ENCODE data around the gene LIMK1.

Gene LIMK1

DNA sequence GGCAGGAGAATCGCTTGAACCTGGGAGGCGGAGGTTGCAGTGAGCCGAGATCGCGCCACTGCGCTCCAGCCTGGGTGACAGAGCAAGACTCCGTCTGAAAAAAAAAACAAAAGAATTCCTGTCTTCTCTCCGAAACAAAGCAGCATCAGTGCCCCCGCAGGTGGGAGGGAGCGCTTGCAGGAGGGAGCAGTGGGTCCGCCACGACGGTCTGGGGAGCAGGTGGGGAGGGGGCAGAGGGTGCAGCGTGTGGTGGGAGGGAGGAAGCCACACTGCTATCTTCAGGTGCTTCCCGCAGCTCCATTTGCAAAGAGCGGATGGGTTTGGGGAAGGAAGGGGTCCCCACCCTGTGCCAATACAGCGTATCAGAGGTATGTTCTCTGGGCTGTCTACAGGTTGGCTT lies 31.7 kb downstream of the LIMK1 start:
- Histone ChIP-seq H3K79me2 (ENCODE audit: low read length) (no peaks in the 10 kb centered on the region), H3K4me2 (ENCODE audit: low read depth, low read length) (no peak overlapping the region), H2AFZ (ENCODE audit: low read length) (no peak overlapping the region), H3K36me3 (replicated peaks; ENCODE audit: insufficient read depth, low read length) (no peaks in the 10 kb centered on the region), H3K4me3 (ENCODE audit: low read length) (no peak overlapping the region), H3K9me2 (replicated peaks; ENCODE audit: insufficient read depth, low read length) (no peaks in the 10 kb centered on the region), H3K27ac (ENCODE audit: low read length) (no peak overlapping the region), H3K9me3 (replicated peaks; ENCODE audit: insufficient read depth, low read length) (no peaks in the 10 kb centered on the region), H3K27me3 (replicated peaks; ENCODE audit: insufficient read depth, low read length) (no peaks in the 10 kb centered on the region), H3K4me1 (ENCODE audit: low read length) (no peaks in the 10 kb centered on the region), H3K9ac (ENCODE audit: low read length) (no peak overlapping the region), H4K20me1 (ENCODE audit: insufficient read depth, low read length) (no peaks in the 10 kb centered on the region), H3F3A (ENCODE audit: insufficient read depth, low read length) (no peaks in the 10 kb centered on the region)
- DNase-seq: no peak
- TF ChIP-seq CTCF (IDR thresholded peaks at IDR 0.05; ENCODE audit: low read length): no peak
- TF ChIP-seq EZH2 (optimal IDR thresholded peaks at IDR 0.05; ENCODE audit: low read depth, low read length): no peak
- no peak for TF ChIP-seq EZH2phosphoT487 (IDR thresholded peaks at IDR 0.05; ENCODE audit: low read length)

DNA sequence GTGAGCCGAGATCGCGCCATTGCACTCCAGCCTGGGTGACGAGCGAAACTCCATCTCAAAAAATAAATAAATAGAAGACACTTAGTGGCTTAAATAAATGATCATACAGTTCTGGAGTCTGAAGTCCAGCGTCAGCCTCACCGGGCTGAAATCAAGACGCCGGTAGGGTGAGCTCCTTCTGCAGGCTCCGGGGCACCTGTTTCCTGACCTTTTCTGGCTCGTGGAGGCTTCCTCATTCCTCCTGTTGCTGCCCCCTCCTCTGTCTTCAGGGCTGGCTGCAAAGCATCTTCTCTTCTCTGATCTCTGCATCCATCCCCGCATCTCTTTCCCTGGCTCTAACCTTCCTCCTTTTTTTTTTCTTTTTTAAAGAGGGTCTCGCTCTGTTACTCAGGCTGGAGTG lies 32.8 kb downstream of the LIMK1 start:
- Histone ChIP-seq H3K36me3 (replicated peaks; ENCODE audit: insufficient read depth, low read length) (no peaks in the 10 kb centered on the region), H3K9me3 (replicated peaks; ENCODE audit: insufficient read depth, low read length) (no peaks in the 10 kb centered on the region)

GRCh38 chr7:74119831-74120230 lies 36.2 kb downstream of the LIMK1 start:
- H3K27me3 ChIP-seq (replicated peaks; ENCODE audit: insufficient read depth, low read length): no peaks in the 10 kb centered on the region
- H2AFZ ChIP-seq (ENCODE audit: low read length): no peak overlapping the region
- H4K20me1 ChIP-seq (ENCODE audit: insufficient read depth, low read length): no peaks in the 10 kb centered on the region
- no peaks in the 10 kb centered on the region for H3K36me3 ChIP-seq (replicated peaks; ENCODE audit: insufficient read depth, low read length)
- H3K9me3 ChIP-seq (replicated peaks; ENCODE audit: insufficient read depth, low read length): no peaks in the 10 kb centered on the region
- no peaks in the 10 kb centered on the region for H3K79me2 ChIP-seq (ENCODE audit: low read length)
- H3F3A ChIP-seq (ENCODE audit: insufficient read depth, low read length): no peaks in the 10 kb centered on the region
- TF ChIP-seq EZH2phosphoT487 (IDR thresholded peaks at IDR 0.05; ENCODE audit: low read length) (no peak), EZH2 (optimal IDR thresholded peaks at IDR 0.05; ENCODE audit: low read depth, low read length) (no peak), CTCF (IDR thresholded peaks at IDR 0.05; ENCODE audit: low read length) (no peak)
- no peak overlapping the region for H3K4me3 ChIP-seq (ENCODE audit: low read length)
- DNase-seq: no peak
- no peaks in the 10 kb centered on the region for H3K9me2 ChIP-seq (replicated peaks; ENCODE audit: insufficient read depth, low read length)
- no peak overlapping the region for H3K27ac ChIP-seq (ENCODE audit: low read length)
- H3K4me2 ChIP-seq (ENCODE audit: low read depth, low read length): no peak overlapping the region
- no peaks in the 10 kb centered on the region for H3K4me1 ChIP-seq (ENCODE audit: low read length)
- H3K9ac ChIP-seq (ENCODE audit: low read length): no peak overlapping the region

More for the DNA sequence above, 32.8 kb downstream of the LIMK1 start:
- Histone ChIP-seq H3F3A (ENCODE audit: insufficient read depth, low read length) (no peaks in the 10 kb centered on the region), H4K20me1 (ENCODE audit: insufficient read depth, low read length) (no peaks in the 10 kb centered on the region), H3K79me2 (ENCODE audit: low read length) (no peaks in the 10 kb centered on the region), H2AFZ (ENCODE audit: low read length) (no peak overlapping the region), H3K4me2 (ENCODE audit: low read depth, low read length) (no peak overlapping the region), H3K4me3 (ENCODE audit: low read length) (no peak overlapping the region), H3K27ac (ENCODE audit: low read length) (no peak overlapping the region), H3K9ac (ENCODE audit: low read length) (no peak overlapping the region), H3K27me3 (replicated peaks; ENCODE audit: insufficient read depth, low read length) (no peaks in the 10 kb centered on the region), H3K9me2 (replicated peaks; ENCODE audit: insufficient read depth, low read length) (no peaks in the 10 kb centered on the region), H3K4me1 (ENCODE audit: low read length) (no peaks in the 10 kb centered on the region)
- no peak for TF ChIP-seq EZH2 (optimal IDR thresholded peaks at IDR 0.05; ENCODE audit: low read depth, low read length)
- TF ChIP-seq EZH2phosphoT487 (IDR thresholded peaks at IDR 0.05; ENCODE audit: low read length): no peak
- no peak for TF ChIP-seq CTCF (IDR thresholded peaks at IDR 0.05; ENCODE audit: low read length)
- no peak for DNase-seq
